Mammary epithelial cell (primary cell): Measurements from ENCODE around the gene RPH3AL.

Experiments
- CTCF ChIP-seq, 2 donors: IDR thresholded peaks in 1 of 2; conservative IDR thresholded peaks in 1 of 2; 2 replicates each; pipeline ENCODE4 v1.5.1; 2011 to 2012; ENCODE audit warnings: inconsistent platforms in 2 of 2, low read length in 2 of 2, mild to moderate bottlenecking in 2 of 2, control low read depth in 1 of 2, low read depth in 1 of 2; ENCODE audit not compliant: insufficient read depth in 1 of 2; ENCODE audit errors: extremely low read depth in 1 of 2
- EZH2 ChIP-seq: IDR thresholded peaks from 2 replicates; pipeline ENCODE4 v1.6.1; 2012; ENCODE audit warnings: low read length, inconsistent platforms, borderline replicate concordance

- no peak for TF ChIP-seq CTCF (conservative IDR thresholded peaks at IDR 0.05 in 1 of 2, IDR thresholded peaks at IDR 0.05 in 1 of 2; ENCODE audit: extremely low read depth in 1 of 2, insufficient read depth in 1 of 2, low read depth in 1 of 2, low read length in 2 of 2)
- no peak for TF ChIP-seq EZH2
Measured at GRCh38 chr17:348692-349425, 3.7 kb downstream of the RPH3AL start.
